ENCODE data around the gene INPP5K. TPM values are rescaled to one million over a fixed set of nuclear protein-coding genes. Genes with fewer than 3 reads are reported as not detected.
"Not testable (repeated sequence)": the region's sequence is repeated elsewhere in the genome, so short reads cannot be mapped to it uniquely, and the experiment has no call there.

Gene INPP5K
- total RNA-seq, 1 donor, result 27.3 TPM

GRCh38 chr17:1454541-1454940, 61.9 kb downstream of the INPP5K start:
- no peak for TF ChIP-seq CTCF (IDR thresholded peaks at IDR 0.05; ENCODE audit: insufficient read depth, low read length)
- no peak for DNase-seq (ENCODE audit: low read depth)
- H3K4me3 ChIP-seq (ENCODE audit: low read depth, low read length), result peak overlapping the region; percentile 94

GRCh38 chr17:1453694-1454093, 62.7 kb downstream of the INPP5K start:
- DNase-seq (ENCODE audit: low read depth); H3K4me3 ChIP-seq (ENCODE audit: low read depth, low read length): not testable (repeated sequence)

DNA sequence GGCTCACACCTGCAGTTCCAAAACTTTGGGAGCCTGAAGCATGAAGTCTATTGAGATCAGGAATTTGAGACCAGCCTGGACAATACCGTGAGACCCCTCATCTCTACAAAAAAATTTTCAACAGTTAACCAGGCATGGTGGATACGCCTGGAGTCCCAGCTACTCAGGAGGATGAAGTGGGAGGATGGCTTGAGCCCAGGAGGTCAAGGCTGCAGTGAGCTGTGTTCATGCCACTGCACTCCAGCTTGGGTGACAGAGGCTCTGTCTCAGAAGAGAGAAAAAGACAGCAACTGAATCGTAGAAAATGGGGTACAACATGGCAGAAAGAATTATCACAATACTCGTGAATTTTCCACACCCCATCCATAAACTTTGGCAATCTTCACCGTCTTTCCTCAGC, 63.6 kb downstream of the INPP5K start:
- DNase-seq (ENCODE audit: low read depth), result no peak
- no peak for TF ChIP-seq CTCF (IDR thresholded peaks at IDR 0.05; ENCODE audit: insufficient read depth, low read length)
- H3K4me3 ChIP-seq (ENCODE audit: low read depth, low read length), result no peak overlapping the region

- not testable (repeated sequence) for DNase-seq (ENCODE audit: low read depth)
Measured at GRCh38 chr17:1450261-1450660, 66.2 kb downstream of the INPP5K start.

DNA sequence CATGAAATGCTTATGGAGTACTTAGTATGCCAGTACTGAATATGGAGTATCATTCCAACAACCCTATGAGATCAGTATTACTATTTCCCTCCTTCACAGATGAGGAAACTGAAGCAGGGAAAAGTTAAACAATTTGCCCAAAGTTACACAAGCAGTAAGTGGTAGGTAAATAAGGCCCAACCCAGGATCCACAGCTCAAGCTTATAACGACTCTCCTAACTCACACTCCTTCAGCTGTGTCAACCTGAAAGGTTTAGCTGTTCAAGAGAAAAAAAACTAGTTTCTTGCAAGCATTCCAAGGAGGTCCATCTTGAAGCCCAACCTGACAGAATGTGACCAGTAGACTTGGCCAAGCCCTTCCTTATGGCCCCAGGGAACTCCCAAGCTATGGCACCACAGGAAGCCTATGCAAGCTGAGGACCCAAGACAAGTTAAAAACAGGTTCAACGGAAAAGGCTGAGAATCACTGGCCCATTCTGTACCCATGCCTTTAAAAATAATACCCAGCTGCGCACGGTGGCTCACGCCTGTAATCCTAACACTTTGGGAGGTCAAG, 66.9 kb downstream of the INPP5K start:
- no peak overlapping the region for H3K4me3 ChIP-seq (ENCODE audit: low read depth, low read length)
- DNase-seq (ENCODE audit: low read depth), result no peak
- no peak for TF ChIP-seq CTCF (IDR thresholded peaks at IDR 0.05; ENCODE audit: insufficient read depth, low read length)

More at GRCh38 chr17:1450261-1450660, 66.2 kb downstream of the INPP5K start:
- H3K4me3 ChIP-seq (ENCODE audit: low read depth, low read length), result not testable (repeated sequence)

GRCh38 chr17:1447052-1447451, 69.4 kb downstream of the INPP5K start:
- H3K4me3 ChIP-seq (ENCODE audit: low read depth, low read length), result no peak overlapping the region
- DNase-seq (ENCODE audit: low read depth), result no peak
- no peak for TF ChIP-seq CTCF (IDR thresholded peaks at IDR 0.05; ENCODE audit: insufficient read depth, low read length)

- TF ChIP-seq CTCF (IDR thresholded peaks at IDR 0.05; ENCODE audit: insufficient read depth, low read length), result no peak
- DNase-seq (ENCODE audit: low read depth), result no peak
- H3K4me3 ChIP-seq (ENCODE audit: low read depth, low read length), result no peak overlapping the region
Measured at GRCh38 chr17:1446201-1446600, 70.2 kb downstream of the INPP5K start.

GRCh38 chr17:1445695-1446094, 70.7 kb downstream of the INPP5K start:
- not testable (repeated sequence) for H3K4me3 ChIP-seq (ENCODE audit: low read depth, low read length); DNase-seq (ENCODE audit: low read depth)

Other genes with a start within 250 kb of the INPP5K start
- not detected in 2 replicates for gene BHLHA9, start 246.2 kb downstream of the INPP5K start, total RNA-seq (ENCODE audit: low replicate concordance)
- not detected in 2 replicates for gene TRARG1, start 236.9 kb downstream of the INPP5K start, total RNA-seq (ENCODE audit: low replicate concordance)
- gene YWHAE, start 116.4 kb downstream of the INPP5K start, total RNA-seq (ENCODE audit: low replicate concordance), result 628 and 1,755 TPM in 2 replicates
- 70.0 and 106 TPM in 2 replicates for gene CRK, start 60.4 kb downstream of the INPP5K start, total RNA-seq (ENCODE audit: low replicate concordance)
- gene MYO1C, start 23.9 kb downstream of the INPP5K start, total RNA-seq (ENCODE audit: low replicate concordance), result 127 and 139 TPM in 2 replicates
- 28.4 and 33.3 TPM in 2 replicates for gene PITPNA, start 46.2 kb upstream of the INPP5K start, total RNA-seq (ENCODE audit: low replicate concordance)
- gene SLC43A2, start 112.2 kb upstream of the INPP5K start, total RNA-seq (ENCODE audit: low replicate concordance), result 3.0 and 9.3 TPM in 2 replicates
- 0.90 and 1.3 TPM in 2 replicates for gene SCARF1, start 129.1 kb upstream of the INPP5K start, total RNA-seq (ENCODE audit: low replicate concordance)
- 9.7 and 10.7 TPM in 2 replicates for gene RILP, start 133.3 kb upstream of the INPP5K start, total RNA-seq (ENCODE audit: low replicate concordance)
- 59.7 and 138 TPM in 2 replicates for gene PRPF8, start 168.3 kb upstream of the INPP5K start, total RNA-seq (ENCODE audit: low replicate concordance)
- gene TLCD2, start 193.8 kb upstream of the INPP5K start, total RNA-seq (ENCODE audit: low replicate concordance), result 4.5 and 10.1 TPM in 2 replicates
- gene WDR81, start 208.1 kb upstream of the INPP5K start, total RNA-seq (ENCODE audit: low replicate concordance), result 27.7 and 39.6 TPM in 2 replicates
- 0.18 and 1.3 TPM in 2 replicates for gene SERPINF2, start 226.3 kb upstream of the INPP5K start, total RNA-seq (ENCODE audit: low replicate concordance)
- gene SERPINF1, start 245.4 kb upstream of the INPP5K start, total RNA-seq (ENCODE audit: low replicate concordance), result 161 and 450 TPM in 2 replicates